BE2C (cell line): ENCODE results near the gene PRXL2A.

Experiments
- DNase-seq: peaks from one replicate; pipeline ENCODE4 v3.0.0-alpha.2; 2020
- H3K27me3 ChIP-seq: fragments of 250-450 bp; sonication (Bioruptor Pico); 2 replicates; pipeline ENCODE4 v1.5.1; 2020; ENCODE audit warnings: mild to moderate bottlenecking
- H3K36me3 ChIP-seq: fragments of 250-450 bp; sonication (Bioruptor Pico); 2 replicates; pipeline ENCODE4 v1.5.1; 2020; ENCODE audit warnings: mild to moderate bottlenecking
- H3K4me1 ChIP-seq: fragments of 250-450 bp; sonication (Bioruptor Pico); 2 replicates; pipeline ENCODE4 v1.5.1; 2020
- H3K4me3 ChIP-seq: 2 replicates; pipeline ENCODE4 v1.5.1; 2011; ENCODE audit warnings: low read depth, low read length
- H3K9me3 ChIP-seq: fragments of 250-450 bp; sonication (Bioruptor Pico); 2 replicates; pipeline ENCODE4 v1.5.1; 2020
- TF ChIP-seq, protein P1 (sequence below): IDR thresholded peaks from 2 replicates; pipeline ENCODE4 v1.5.1; 2012; ENCODE audit warnings: mild to moderate bottlenecking, low read depth, low read length

Gene PRXL2A

DNA sequence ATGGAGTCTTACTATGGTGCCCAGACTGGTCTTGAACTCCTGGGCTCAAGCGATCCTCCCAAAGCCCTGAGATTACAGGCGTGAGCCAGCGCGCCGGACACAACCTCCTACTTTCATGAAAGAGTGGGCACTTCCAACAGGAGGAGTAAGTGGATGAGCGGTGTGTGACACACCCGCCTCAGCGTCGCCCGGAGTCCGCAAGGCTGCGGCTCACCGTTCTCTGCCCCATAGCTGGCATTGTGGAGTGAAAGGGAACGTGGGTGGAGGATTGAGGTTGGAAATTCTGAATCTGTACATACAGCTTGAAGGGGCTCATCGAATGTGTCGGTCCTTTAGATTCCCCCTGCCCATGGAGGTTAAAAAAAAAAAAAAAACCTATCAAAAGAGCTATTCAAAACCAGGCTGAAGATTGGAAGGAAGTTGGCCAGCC is 524 bp upstream of the PRXL2A start:
- DNase-seq, result no peak
- no peaks in the 10 kb centered on the region for H3K9me3 ChIP-seq
- H3K4me1 ChIP-seq, result peaks cover 26% of the 10 kb centered on the region
- TF ChIP-seq, protein P1, sequence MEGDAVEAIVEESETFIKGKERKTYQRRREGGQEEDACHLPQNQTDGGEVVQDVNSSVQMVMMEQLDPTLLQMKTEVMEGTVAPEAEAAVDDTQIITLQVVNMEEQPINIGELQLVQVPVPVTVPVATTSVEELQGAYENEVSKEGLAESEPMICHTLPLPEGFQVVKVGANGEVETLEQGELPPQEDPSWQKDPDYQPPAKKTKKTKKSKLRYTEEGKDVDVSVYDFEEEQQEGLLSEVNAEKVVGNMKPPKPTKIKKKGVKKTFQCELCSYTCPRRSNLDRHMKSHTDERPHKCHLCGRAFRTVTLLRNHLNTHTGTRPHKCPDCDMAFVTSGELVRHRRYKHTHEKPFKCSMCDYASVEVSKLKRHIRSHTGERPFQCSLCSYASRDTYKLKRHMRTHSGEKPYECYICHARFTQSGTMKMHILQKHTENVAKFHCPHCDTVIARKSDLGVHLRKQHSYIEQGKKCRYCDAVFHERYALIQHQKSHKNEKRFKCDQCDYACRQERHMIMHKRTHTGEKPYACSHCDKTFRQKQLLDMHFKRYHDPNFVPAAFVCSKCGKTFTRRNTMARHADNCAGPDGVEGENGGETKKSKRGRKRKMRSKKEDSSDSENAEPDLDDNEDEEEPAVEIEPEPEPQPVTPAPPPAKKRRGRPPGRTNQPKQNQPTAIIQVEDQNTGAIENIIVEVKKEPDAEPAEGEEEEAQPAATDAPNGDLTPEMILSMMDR, result no peak
- H3K27me3 ChIP-seq, result no peaks in the 10 kb centered on the region
- H3K36me3 ChIP-seq, result no peaks in the 10 kb centered on the region
- peak overlapping the region; percentile 79 for H3K4me3 ChIP-seq

GRCh38 chr10:80409121-80409520 is 770 bp downstream of the PRXL2A start:
- TF ChIP-seq, protein P1, result no peak
- H3K36me3 ChIP-seq, result no peaks in the 10 kb centered on the region
- H3K4me3 ChIP-seq, result peak overlapping the region; percentile 79
- no peaks in the 10 kb centered on the region for H3K27me3 ChIP-seq
- no peaks in the 10 kb centered on the region for H3K9me3 ChIP-seq
- DNase-seq, result no peak
- peaks cover 33% of the 10 kb centered on the region for H3K4me1 ChIP-seq

GRCh38 chr10:80410122-80410521 is 1.8 kb downstream of the PRXL2A start:
- Histone ChIP-seq H3K4me1 (peaks cover 36% of the 10 kb centered on the region), H3K36me3 (no peaks in the 10 kb centered on the region), H3K9me3 (no peaks in the 10 kb centered on the region), H3K4me3 (no peak overlapping the region), H3K27me3 (no peaks in the 10 kb centered on the region)
- TF ChIP-seq, protein P1, result no peak
- DNase-seq, result peak; percentile 34

- no peaks in the 10 kb centered on the region for H3K9me3 ChIP-seq
- DNase-seq, result no peak
- TF ChIP-seq, protein P1, result no peak
- H3K4me3 ChIP-seq, result no peak overlapping the region
- H3K27me3 ChIP-seq, result no peaks in the 10 kb centered on the region
- peaks cover 38% of the 10 kb centered on the region for H3K4me1 ChIP-seq
- H3K36me3 ChIP-seq, result no peaks in the 10 kb centered on the region
Measured at GRCh38 chr10:80410578-80411145, 2.3 kb downstream of the PRXL2A start.

GRCh38 chr10:80411267-80411668 is 2.9 kb downstream of the PRXL2A start:
- Histone ChIP-seq H3K36me3 (no peaks in the 10 kb centered on the region), H3K4me3 (no peak overlapping the region), H3K4me1 (peaks cover 44% of the 10 kb centered on the region), H3K9me3 (no peaks in the 10 kb centered on the region), H3K27me3 (no peaks in the 10 kb centered on the region)
- DNase-seq, result peak; percentile 76
- TF ChIP-seq, protein P1, result no peak

DNA sequence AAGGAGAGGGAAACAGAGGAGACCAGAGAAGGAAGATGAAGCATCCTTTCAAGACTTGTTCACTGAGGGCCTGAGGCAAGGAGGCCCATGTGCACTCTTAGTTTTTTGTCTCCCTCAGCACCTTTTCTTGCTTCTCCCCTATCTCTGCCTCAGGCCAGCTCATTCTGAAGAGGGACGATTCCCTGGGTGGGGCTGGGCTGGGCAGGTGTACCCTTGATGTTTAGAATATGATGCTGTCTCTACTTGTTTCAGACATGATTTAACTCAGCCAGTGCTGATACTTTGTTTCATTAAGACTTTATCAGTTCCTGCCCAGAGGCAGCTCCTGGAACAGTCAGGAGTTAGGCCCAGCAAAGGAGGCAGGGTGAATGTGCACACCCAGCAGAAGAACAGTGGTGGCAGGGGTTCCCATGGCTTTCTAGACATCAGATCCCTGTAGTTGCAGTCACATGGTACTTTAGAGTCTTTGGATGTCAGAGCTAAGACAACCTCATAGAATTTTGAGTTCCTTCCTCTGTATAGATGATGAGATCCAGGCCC is 3.4 kb downstream of the PRXL2A start:
- no peaks in the 10 kb centered on the region for H3K27me3 ChIP-seq
- H3K36me3 ChIP-seq, result no peaks in the 10 kb centered on the region
- peaks cover 46% of the 10 kb centered on the region for H3K4me1 ChIP-seq
- no peak for DNase-seq
- TF ChIP-seq, protein P1, result no peak
- no peaks in the 10 kb centered on the region for H3K9me3 ChIP-seq
- no peak overlapping the region for H3K4me3 ChIP-seq
